ENCODE results near the gene GRIN2C.

GRIN2C gene

DNA sequence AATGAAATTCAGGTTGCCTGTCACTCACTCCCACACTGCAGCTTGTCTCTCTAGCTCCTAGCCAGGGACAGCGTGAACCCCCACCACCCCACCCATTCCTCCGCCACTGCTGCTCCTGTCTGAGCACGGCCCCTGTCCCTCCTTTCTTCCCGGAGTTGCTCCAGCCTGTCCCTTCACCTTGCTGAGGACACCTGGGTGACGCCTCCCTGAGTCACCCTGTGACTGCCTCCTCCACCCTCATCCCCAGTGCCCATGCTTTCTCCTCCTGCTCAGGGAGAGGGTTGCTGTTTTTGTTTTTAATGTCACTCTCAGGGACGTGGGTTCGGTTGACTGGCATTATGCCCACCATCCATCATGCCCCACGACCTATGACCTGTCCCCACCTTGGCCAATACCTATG, 57.8 kb downstream of the GRIN2C start:
- DNase-seq (ENCODE audit: low read depth in 3 of 3, low spot score in 1 of 3), result no peak

DNA sequence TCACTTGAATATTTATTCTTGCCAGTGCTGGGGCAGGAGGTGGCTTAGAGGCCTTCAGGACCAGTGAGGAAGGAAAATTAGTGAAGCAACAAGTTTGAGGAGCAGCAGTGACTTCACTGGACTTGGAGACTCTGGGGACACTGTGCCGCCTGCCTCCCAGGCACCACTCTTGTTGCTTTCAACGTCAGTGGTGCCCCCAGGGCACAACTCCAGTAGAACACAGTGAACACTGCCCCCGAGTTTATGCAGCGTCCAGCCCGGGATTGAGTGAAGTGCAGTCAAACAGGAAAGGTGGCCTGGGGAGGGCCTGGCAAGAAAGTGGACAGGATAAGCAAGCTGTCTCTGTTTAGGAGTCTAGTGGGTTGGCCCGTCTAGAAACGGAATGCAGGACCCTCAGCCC, 59.2 kb downstream of the GRIN2C start:
- no peak for DNase-seq (ENCODE audit: low read depth in 3 of 3, low spot score in 1 of 3)

DNA sequence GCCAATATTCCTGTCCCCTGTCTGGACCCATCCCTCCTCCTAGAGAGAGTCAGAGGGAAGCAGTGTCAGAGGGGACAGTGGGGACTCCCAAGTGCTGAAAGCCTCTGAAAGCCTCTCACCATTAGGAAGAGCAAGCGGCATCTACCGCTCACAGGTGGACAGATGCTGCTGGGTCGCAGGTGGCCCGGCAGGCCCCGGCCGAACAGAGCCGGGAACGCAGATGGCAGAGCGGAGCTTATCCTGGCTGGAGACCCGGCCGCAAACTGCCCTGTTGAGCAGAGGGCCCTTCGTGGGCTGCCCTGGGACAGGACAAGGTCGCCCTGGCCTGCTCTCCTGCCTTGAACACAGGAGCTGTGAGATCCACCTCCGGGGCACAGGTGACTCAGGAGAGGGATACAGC, 60.6 kb downstream of the GRIN2C start:
- no peak for DNase-seq (ENCODE audit: low read depth in 3 of 3, low spot score in 1 of 3)

DNA sequence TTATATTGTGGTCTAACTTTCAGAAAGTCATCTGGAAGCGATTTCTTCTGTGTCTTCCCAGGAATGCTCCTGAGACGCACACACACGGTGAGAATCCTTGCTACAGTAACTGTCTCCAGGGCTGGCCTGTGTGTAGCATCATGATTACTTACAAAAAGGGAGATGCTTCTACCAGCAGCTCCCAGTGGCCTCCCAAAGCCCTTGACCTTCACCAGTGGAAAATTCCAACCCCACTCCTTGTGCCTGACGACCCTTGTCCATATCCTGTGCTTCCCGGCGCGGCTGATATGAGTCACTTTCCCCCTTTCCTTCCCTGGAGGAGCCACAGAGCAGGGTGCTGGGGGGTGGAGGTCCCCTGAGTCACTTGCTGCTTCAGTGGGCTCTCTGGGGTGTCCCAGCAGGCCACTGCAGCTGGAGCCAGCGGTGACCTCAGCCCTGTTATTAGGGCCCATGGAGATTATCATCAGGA, 61.4 kb downstream of the GRIN2C start:
- no peak for DNase-seq (ENCODE audit: low read depth in 3 of 3, low spot score in 1 of 3)

DNA sequence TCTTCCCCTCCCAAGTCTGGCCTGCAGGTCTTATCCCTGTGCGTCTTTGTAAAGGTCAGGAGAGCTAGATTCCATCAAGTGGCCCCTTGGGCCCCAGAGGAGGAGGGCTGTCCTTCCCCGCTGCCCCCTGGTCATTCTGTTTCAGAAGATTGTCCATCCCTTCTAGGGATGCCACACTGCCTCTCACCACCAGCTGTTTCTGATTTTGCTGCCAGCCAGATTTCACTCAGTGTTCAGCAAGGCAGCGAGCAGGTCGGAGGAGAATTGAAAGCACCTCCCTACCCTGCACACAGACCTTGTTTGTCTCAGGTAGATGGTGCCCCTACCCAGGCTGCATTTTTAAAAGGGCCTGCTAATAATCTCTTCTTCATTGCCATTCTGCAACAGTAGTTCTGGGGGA, 61.9 kb downstream of the GRIN2C start:
- no peak for DNase-seq (ENCODE audit: low read depth in 3 of 3, low spot score in 1 of 3)

DNA sequence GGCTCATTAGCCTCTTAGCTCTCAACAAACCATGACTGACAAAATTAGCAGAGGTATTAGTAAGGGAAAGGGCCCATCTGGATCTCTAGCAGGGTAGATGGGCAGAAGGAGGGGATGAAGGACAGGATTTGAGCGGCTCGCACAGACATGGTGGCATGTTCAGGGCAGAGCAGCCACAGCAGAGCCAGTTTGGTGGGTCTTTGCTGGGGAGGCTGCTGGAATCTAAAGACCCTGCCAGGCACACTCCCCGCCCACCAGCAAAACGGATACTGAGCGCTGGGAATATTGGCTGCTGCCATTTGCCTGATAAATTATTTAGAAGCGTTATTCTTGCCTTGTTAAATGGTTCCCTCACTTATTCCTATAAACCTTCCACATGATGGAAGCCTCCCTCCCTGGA, 62.8 kb downstream of the GRIN2C start:
- DNase-seq (ENCODE audit: low read depth in 3 of 3, low spot score in 1 of 3), result no peak

DNA sequence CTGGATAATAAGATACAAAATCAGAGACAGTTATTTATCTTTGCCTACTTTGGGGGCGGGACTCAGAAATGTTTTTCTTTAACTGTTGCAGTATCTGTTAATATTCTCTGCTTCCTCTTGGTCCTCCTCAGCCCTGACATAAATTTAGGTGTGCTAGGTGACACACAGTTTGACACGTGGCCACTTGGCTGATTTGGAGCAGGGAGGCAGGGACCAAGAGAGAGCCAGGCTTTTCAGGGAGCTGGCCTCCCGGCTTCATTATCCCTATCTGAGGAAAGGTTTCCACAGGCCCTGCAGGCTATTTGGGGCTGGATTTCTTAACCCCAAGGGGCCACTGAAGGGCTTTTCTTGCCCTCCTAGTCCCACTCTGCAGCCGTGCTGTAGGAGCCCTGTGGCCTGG, 63.5 kb downstream of the GRIN2C start:
- no peak for DNase-seq (ENCODE audit: low read depth in 3 of 3, low spot score in 1 of 3)

DNA sequence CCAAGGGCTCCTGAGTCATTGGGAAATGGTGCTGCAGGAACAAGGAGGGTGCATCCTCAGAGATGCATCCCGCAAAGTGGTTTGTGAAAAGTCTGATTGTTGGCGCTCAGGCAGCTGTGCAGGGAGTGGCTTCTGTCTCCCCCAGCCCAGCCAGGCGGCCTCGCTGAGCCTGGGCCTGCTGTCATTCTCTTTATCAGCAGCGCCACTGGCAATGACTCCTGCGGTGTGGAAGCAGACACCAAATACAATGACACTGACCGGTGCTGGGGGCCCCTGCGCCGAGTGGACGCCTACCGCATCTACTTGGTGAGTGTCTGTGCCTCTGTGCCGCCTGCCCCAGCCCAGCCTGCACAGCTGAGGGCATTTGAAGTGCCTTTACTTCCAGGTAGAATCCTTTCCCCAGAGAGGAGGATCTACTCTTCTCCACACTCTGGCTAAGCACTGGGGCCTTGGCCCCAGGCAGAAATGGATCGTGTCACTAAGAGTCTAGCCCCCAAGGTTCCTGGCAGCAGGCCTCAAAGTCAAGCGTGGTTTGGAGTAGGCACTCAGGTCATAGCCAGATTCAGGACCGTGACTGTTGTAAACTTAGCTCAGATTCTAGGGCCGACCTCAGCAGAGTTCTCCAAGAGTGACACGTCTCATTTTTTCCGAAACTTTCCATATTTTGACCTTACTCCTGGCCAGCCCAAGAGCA, 64.2 kb downstream of the GRIN2C start:
- DNase-seq (ENCODE audit: low read depth in 3 of 3, low spot score in 1 of 3), result no peak

DNA sequence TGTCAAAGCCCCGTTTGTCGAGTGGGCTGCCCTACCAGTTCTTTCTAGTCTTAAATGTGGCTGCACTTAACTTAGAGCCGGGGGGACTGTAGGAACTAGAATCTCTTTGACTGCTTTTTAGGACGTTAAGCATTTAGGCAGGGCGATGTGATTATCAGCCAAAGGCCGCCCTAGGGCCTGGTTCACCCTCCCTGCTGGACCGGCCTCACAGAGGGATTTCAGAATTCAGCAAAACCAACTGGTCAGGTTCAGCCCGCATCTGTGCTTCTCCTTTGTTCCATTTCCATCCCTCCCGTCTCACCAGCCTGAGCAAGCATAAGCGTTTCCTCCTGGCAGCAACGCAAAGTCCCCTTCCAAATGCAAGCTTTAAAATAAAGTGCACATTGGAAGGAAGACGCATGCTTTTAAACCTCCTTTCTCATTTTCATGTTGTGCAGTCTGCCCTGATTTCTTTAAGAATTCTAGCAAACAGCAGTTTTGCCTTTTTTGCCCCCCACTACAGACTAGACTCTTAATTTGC, 67.0 kb downstream of the GRIN2C start:
- DNase-seq (ENCODE audit: low read depth in 3 of 3, low spot score in 1 of 3), result no peak
